Activated naive CD8-positive, alpha-beta T cell treated with anti-CD3 and anti-CD28 coated beads, Interleukin-2, amount 50 U/mL, for 24 hours (primary cell): ENCODE data around the gene NPNT.
"Not testable (repeated sequence)": the region's sequence is repeated elsewhere in the genome, so short reads cannot be mapped to it uniquely, and the experiment has no call there.

Experiments
- ATAC-seq: fragments of 150-1000 bp; cut with Tn5 transposase; one replicate; pipeline ENCODE4 v1.10.0; 2021
- DNase-seq: peaks from one replicate; pipeline ENCODE4 v3.0.0; 2021
- H3K27ac Mint-ChIP-seq: one replicate; pipeline ENCODE4 v1.8.0; 2021; ENCODE audit warnings: mild to moderate bottlenecking, mixed read lengths
- H3K27me3 Mint-ChIP-seq: one replicate; pipeline ENCODE4 v1.8.0; 2021; ENCODE audit warnings: mixed read lengths
- H3K36me3 Mint-ChIP-seq: one replicate; pipeline ENCODE4 v1.8.0; 2021; ENCODE audit warnings: low read depth, mixed read lengths
- H3K4me1 Mint-ChIP-seq: one replicate; pipeline ENCODE4 v1.8.0; 2021; ENCODE audit warnings: mixed read lengths
- H3K4me3 Mint-ChIP-seq: one replicate; pipeline ENCODE4 v1.8.0; 2021; ENCODE audit warnings: mild to moderate bottlenecking, moderate library complexity, mixed read lengths
- H3K9me3 Mint-ChIP-seq: one replicate; pipeline ENCODE4 v1.8.0; 2021; ENCODE audit warnings: mixed read lengths

The NPNT gene, protein sequence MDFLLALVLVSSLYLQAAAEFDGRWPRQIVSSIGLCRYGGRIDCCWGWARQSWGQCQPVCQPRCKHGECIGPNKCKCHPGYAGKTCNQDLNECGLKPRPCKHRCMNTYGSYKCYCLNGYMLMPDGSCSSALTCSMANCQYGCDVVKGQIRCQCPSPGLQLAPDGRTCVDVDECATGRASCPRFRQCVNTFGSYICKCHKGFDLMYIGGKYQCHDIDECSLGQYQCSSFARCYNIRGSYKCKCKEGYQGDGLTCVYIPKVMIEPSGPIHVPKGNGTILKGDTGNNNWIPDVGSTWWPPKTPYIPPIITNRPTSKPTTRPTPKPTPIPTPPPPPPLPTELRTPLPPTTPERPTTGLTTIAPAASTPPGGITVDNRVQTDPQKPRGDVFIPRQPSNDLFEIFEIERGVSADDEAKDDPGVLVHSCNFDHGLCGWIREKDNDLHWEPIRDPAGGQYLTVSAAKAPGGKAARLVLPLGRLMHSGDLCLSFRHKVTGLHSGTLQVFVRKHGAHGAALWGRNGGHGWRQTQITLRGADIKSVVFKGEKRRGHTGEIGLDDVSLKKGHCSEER

DNA sequence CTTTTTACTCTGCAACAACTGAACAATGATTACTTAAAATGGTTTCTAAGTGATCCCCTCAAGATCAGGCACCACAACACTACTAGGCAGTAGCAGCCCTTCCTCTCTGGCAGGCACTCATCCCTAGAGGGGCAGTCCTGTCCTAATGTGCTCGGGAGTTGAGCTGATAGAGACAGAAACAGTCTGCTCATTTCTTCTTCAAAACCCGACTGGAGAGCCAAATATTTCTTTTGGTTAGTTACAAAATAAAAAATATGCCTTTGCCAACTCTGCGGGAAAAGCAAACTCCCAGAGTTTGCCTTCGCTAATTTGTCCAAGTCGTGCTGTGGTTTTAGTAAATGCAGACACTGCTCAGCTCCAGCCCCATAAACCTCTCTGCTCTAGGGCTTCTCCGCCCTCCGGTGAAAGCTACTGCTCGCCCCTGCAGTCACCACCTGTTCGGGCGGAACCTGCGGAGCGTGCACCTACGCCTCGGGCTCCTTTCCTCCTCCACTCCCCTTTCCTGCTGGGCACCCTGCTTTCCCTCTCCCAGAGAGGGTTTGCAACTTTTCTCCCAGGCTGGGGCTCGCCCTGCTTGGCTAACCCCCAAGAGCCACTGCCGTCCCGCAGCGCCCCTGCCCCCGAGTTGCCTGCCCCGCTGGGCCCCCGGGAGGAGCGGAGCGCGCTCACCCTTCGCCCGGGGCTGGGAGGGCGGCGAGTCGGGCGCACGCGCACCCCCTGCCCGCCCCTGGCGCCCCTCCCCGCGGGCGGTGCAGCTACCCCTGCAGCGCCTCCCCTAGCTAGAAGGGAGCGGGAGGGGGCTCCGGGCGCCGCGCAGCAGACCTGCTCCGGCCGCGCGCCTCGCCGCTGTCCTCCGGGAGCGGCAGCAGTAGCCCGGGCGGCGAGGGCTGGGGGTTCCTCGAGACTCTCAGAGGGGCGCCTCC lies at the start of gene NPNT:
Gene NPNT, plus strand, starts transcription at position 812 of the 923 bp plus-strand sequence. CDS start 182 bp downstream, outside the sequence.
- Mint-ChIP-seq H3K27me3 (peaks cover 56% of the 10 kb centered on the region), H3K4me3 (peak within 1 kb of the TSS; percentile 18), H3K9me3 (no peaks in the 10 kb centered on the region), H3K27ac (no peak within 1 kb of the TSS), H3K4me1 (peaks cover 7% of the 10 kb centered on the region), H3K36me3 (no peaks in the 10 kb centered on the region)
- ATAC-seq = no peak
- no peak for DNase-seq

- no peaks in the 10 kb centered on the region for H3K9me3 Mint-ChIP-seq
- H3K4me1 Mint-ChIP-seq = no peaks in the 10 kb centered on the region
- no peak overlapping the region for H3K27ac Mint-ChIP-seq
- DNase-seq (no peak), ATAC-seq (no peak)
- H3K36me3 Mint-ChIP-seq = peaks cover 18% of the 10 kb centered on the region
- no peaks in the 10 kb centered on the region for H3K27me3 Mint-ChIP-seq
- no peak overlapping the region for H3K4me3 Mint-ChIP-seq
These were observed 49.7 kb upstream of the NPNT start for GRCh38 chr4:105845559-105845958.

GRCh38 chr4:105848359-105848758 lies 46.9 kb upstream of the NPNT start:
- not testable (repeated sequence) for DNase-seq, ATAC-seq, H3K4me1 Mint-ChIP-seq, H3K27me3 Mint-ChIP-seq, H3K9me3 Mint-ChIP-seq, H3K27ac Mint-ChIP-seq, H3K4me3 Mint-ChIP-seq
- H3K36me3 Mint-ChIP-seq = peaks cover 13% of the 10 kb centered on the region

- Mint-ChIP-seq H3K9me3 (peaks cover 16% of the 10 kb centered on the region), H3K4me3 (no peak overlapping the region)
- ATAC-seq = no peak
These were observed 44.1 kb upstream of the NPNT start for GRCh38 chr4:105851196-105851595.

DNA sequence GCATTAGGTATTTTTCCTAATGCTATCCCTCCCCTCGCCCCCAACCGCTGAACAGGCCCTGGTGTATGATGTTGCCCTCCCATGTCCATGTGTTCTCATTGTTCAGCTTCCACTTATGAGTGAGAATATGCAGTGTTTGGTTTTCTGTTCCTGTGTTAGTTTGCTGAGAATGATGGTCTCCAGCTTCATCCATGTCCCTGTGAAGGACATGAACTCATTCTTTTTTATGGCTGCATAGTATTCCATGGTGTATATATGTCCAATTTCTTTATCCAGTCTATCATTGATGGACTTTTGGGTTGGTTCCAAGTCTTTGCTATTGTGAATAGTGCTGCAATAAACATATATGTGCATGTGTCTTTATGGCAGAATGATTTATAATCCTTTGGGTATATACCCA lies 43.0 kb upstream of the NPNT start:
- peaks cover 20% of the 10 kb centered on the region for H3K36me3 Mint-ChIP-seq
- not testable (repeated sequence) for H3K4me3 Mint-ChIP-seq, H3K27me3 Mint-ChIP-seq, H3K27ac Mint-ChIP-seq, DNase-seq, H3K4me1 Mint-ChIP-seq, ATAC-seq
- H3K9me3 Mint-ChIP-seq = peaks cover 16% of the 10 kb centered on the region

More at GRCh38 chr4:105851196-105851595, 44.1 kb upstream of the NPNT start:
- no peak overlapping the region for H3K27ac Mint-ChIP-seq
- no peaks in the 10 kb centered on the region for H3K4me1 Mint-ChIP-seq
- no peaks in the 10 kb centered on the region for H3K27me3 Mint-ChIP-seq
- no peak for DNase-seq
- H3K36me3 Mint-ChIP-seq = peaks cover 15% of the 10 kb centered on the region

GRCh38 chr4:105858466-105859040 lies 36.7 kb upstream of the NPNT start:
- H3K27me3 Mint-ChIP-seq = peaks cover 2% of the 10 kb centered on the region
- H3K4me3 Mint-ChIP-seq = no peak overlapping the region
- H3K9me3 Mint-ChIP-seq = peaks cover 34% of the 10 kb centered on the region
- H3K4me1 Mint-ChIP-seq = no peaks in the 10 kb centered on the region
- H3K36me3 Mint-ChIP-seq = peaks cover 15% of the 10 kb centered on the region
- no peak overlapping the region for H3K27ac Mint-ChIP-seq
- no peak for ATAC-seq
- DNase-seq = no peak

DNA sequence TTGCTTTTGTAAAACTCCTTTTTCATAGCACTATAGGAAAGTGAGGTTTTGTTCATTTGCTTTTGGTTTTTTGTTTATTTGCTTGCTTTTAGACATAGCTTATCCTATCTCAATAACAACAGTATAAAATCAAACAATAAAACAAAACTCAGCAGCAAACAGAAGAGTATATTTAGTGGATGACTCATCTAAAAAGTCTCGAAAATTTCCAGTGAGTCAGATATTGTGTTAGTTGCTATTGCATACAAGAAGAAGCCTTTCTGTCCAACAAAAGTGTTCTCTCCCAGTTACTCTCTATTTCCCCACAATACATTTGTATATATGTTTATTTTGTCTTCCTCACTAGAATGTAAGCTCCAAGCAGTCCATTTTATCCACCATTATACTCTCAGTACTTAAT lies 36.0 kb upstream of the NPNT start:
- H3K36me3 Mint-ChIP-seq = peaks cover 17% of the 10 kb centered on the region
- H3K4me1 Mint-ChIP-seq = no peaks in the 10 kb centered on the region
- H3K9me3 Mint-ChIP-seq = peaks cover 34% of the 10 kb centered on the region
- DNase-seq (no peak), ATAC-seq (no peak)
- H3K27ac Mint-ChIP-seq = no peak overlapping the region
- H3K4me3 Mint-ChIP-seq = no peak overlapping the region
- peaks cover 2% of the 10 kb centered on the region for H3K27me3 Mint-ChIP-seq

DNA sequence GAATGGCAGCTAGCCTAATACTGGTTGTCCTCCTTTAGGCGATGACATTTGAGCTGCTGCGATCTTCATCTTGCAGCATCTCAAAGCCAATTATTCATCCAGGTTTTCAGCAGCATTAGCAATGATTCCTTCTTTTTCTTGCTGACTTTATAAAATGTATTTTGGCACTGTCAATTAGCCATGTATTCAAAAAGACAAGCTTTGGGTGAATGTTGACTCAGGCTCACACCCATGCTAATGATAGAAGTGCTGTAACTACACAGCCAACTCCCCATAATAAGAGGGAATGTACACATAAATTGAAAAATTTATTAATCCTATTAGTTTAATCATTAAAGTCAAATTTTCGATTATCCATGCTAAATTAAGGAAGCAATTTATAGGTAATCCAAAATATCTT lies 24.3 kb upstream of the NPNT start:
- Mint-ChIP-seq H3K9me3 (peaks cover 4% of the 10 kb centered on the region), H3K27ac (no peak overlapping the region), H3K27me3 (no peaks in the 10 kb centered on the region), H3K4me3 (no peak overlapping the region), H3K4me1 (no peaks in the 10 kb centered on the region), H3K36me3 (no peaks in the 10 kb centered on the region)
- DNase-seq = no peak
- ATAC-seq = no peak

GRCh38 chr4:105871997-105872396 lies 23.3 kb upstream of the NPNT start:
- no peak overlapping the region for H3K4me3 Mint-ChIP-seq
- no peaks in the 10 kb centered on the region for H3K4me1 Mint-ChIP-seq
- no peaks in the 10 kb centered on the region for H3K36me3 Mint-ChIP-seq
- peaks cover 4% of the 10 kb centered on the region for H3K9me3 Mint-ChIP-seq
- no peak for ATAC-seq
- H3K27me3 Mint-ChIP-seq = no peaks in the 10 kb centered on the region
- no peak overlapping the region for H3K27ac Mint-ChIP-seq
- no peak for DNase-seq

DNA sequence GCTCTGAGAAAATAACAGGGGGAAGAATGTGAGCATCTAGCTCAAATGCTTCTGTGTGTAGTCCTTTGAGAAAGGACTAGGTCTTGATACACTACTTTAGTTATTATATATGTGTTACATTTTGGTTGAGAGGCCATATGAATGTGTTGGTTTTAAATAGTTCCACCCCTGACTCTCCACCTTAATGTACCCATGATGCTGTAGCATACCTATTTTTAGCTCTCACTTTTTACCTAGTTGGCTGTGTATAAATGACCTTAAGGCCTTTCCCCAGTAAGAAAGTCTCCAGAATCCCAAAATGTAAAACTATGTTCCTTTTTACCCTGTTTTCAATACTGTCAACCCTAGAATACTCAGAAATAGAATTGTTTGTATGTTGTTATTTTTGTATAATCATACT lies 20.0 kb upstream of the NPNT start:
- no peak overlapping the region for H3K4me3 Mint-ChIP-seq
- no peaks in the 10 kb centered on the region for H3K27me3 Mint-ChIP-seq
- no peaks in the 10 kb centered on the region for H3K9me3 Mint-ChIP-seq
- no peaks in the 10 kb centered on the region for H3K4me1 Mint-ChIP-seq
- DNase-seq (no peak), ATAC-seq (no peak)
- no peaks in the 10 kb centered on the region for H3K36me3 Mint-ChIP-seq
- H3K27ac Mint-ChIP-seq = no peak overlapping the region

DNA sequence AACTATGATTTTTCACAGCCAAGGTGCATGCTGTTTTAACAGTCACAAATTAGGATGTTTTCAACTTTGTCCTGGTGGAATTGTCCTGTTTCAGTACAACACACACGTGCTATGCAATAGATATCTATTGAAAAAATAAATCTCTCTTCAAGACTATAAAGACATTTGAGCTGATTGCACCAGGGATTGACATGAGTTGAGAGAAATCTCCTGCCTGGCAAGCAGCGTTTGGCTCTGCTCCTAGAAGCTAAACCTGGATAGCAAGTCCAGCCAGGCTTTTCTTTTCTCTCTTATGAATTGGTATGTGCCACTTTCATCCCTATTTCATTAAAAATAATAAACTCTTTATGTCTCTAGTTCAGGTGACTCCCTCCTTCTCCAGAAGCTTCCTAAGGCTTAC lies 16.6 kb upstream of the NPNT start:
- H3K27ac Mint-ChIP-seq = no peak overlapping the region
- H3K4me1 Mint-ChIP-seq = no peaks in the 10 kb centered on the region
- H3K4me3 Mint-ChIP-seq = no peak overlapping the region
- ATAC-seq (no peak), DNase-seq (no peak)
- no peaks in the 10 kb centered on the region for H3K9me3 Mint-ChIP-seq
- H3K27me3 Mint-ChIP-seq = no peaks in the 10 kb centered on the region
- H3K36me3 Mint-ChIP-seq = no peaks in the 10 kb centered on the region

DNA sequence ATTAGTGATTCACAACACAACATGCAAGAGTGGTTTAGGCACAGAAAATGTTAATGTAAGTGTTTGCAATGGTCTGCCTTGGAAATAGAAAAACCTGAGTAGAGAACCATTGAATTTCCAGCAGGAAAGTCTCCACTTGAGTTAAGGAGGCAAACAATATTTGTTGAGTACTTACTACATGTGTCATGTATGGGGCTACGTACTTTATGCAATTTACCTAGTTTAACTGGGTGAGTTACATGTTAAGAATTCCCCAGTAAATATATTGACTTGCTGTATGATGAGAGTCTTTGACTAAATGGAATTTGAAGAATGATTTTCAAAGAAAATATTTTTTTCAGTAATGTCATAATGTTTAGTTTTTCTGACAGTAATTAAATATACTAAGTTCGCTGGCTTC lies 7.8 kb upstream of the NPNT start:
- Mint-ChIP-seq H3K36me3 (no peaks in the 10 kb centered on the region), H3K4me1 (no peaks in the 10 kb centered on the region), H3K27me3 (peaks cover 7% of the 10 kb centered on the region), H3K9me3 (peaks cover 7% of the 10 kb centered on the region), H3K4me3 (no peak overlapping the region), H3K27ac (no peak overlapping the region)
- ATAC-seq (no peak), DNase-seq (no peak)

GRCh38 chr4:105895583-105896460 lies 551 bp downstream of the NPNT start:
- peaks cover 58% of the 10 kb centered on the region for H3K27me3 Mint-ChIP-seq
- H3K27ac Mint-ChIP-seq = no peak overlapping the region
- peaks cover 7% of the 10 kb centered on the region for H3K4me1 Mint-ChIP-seq
- peak; percentile 11 for DNase-seq
- H3K4me3 Mint-ChIP-seq = peak overlapping the region; percentile 18
- H3K36me3 Mint-ChIP-seq = no peaks in the 10 kb centered on the region
- no peaks in the 10 kb centered on the region for H3K9me3 Mint-ChIP-seq
- peak; percentile 57 for ATAC-seq
